Medulla oblongata (tissue), 1 donor: ENCODE results near the gene OR10A3.

Experiments used
- DNase-seq: peaks from one replicate; pipeline ENCODE4 v3.0.0-alpha.2; 2015; ENCODE audit errors: extremely low spot score

Gene OR10A3

GRCh38 chr11:7936615-7937014 is 4.9 kb downstream of the OR10A3 start:
- DNase-seq = no peak

- DNase-seq = no peak
Observed at GRCh38 chr11:7931168-7931567, 10.3 kb downstream of the OR10A3 start, which contains the start of gene OR10A6. Gene OR10A6 (minus strand): TSS chr11:7931268. CDS start chr11:7928662, 2,606 bp downstream.

GRCh38 chr11:7927635-7928034 is 13.9 kb downstream of the OR10A3 start:
- DNase-seq = no peak

- DNase-seq = no peak
Observed at GRCh38 chr11:7924536-7924935, 17.0 kb downstream of the OR10A3 start.

- no peak for DNase-seq
Observed at GRCh38 chr11:7918141-7918540, 23.4 kb downstream of the OR10A3 start.

GRCh38 chr11:7911011-7911410 is 30.5 kb downstream of the OR10A3 start:
- no peak for DNase-seq

- no peak for DNase-seq
Observed at GRCh38 chr11:7910286-7910788, 31.2 kb downstream of the OR10A3 start.

GRCh38 chr11:7909585-7910285 is 31.8 kb downstream of the OR10A3 start:
- no peak for DNase-seq

GRCh38 chr11:7907121-7907520 is 34.4 kb downstream of the OR10A3 start:
- no peak for DNase-seq

GRCh38 chr11:7906481-7906880 is 35.0 kb downstream of the OR10A3 start:
- no peak for DNase-seq

GRCh38 chr11:7905961-7906429 is 35.5 kb downstream of the OR10A3 start:
- no peak for DNase-seq

GRCh38 chr11:7905549-7905948 is 36.0 kb downstream of the OR10A3 start:
- no peak for DNase-seq

- DNase-seq = no peak
Observed at GRCh38 chr11:7904917-7905316, 36.6 kb downstream of the OR10A3 start.

- DNase-seq = no peak
Observed at GRCh38 chr11:7903940-7904339, 37.6 kb downstream of the OR10A3 start.

GRCh38 chr11:7901319-7901854 is 40.1 kb downstream of the OR10A3 start:
- DNase-seq = no peak

- DNase-seq = no peak
Observed at GRCh38 chr11:7900686-7901085, 40.8 kb downstream of the OR10A3 start.

GRCh38 chr11:7899418-7899817 is 42.1 kb downstream of the OR10A3 start:
- DNase-seq = no peak

GRCh38 chr11:7898666-7899283 is 42.7 kb downstream of the OR10A3 start:
- no peak for DNase-seq

- DNase-seq = no peak
Observed at GRCh38 chr11:7896009-7896785, 45.3 kb downstream of the OR10A3 start.

- DNase-seq = no peak
Observed at GRCh38 chr11:7894251-7894650, 47.3 kb downstream of the OR10A3 start.

- DNase-seq = no peak
Observed at GRCh38 chr11:7893796-7894195, 47.7 kb downstream of the OR10A3 start.

GRCh38 chr11:7892840-7893254 is 48.7 kb downstream of the OR10A3 start:
- DNase-seq = peak; percentile 67
